ENCODE results near the gene ANKRD27. TPM values are rescaled to one million over a fixed set of nuclear protein-coding genes. Genes with fewer than 3 reads are reported as not detected.

The ANKRD27 gene
- polyA plus RNA-seq, 1 donor from 2014 or later: 24.6 TPM

GRCh38 chr19:32566246-32566830 lies 108.6 kb downstream of the ANKRD27 start:
- H3K27ac ChIP-seq (ENCODE audit: low read length): no peak overlapping the region
- no peak overlapping the region for H2AFZ ChIP-seq (ENCODE audit: low read depth, low read length)
- H3K36me3 ChIP-seq (ENCODE audit: insufficient read depth, low read length): no peaks in the 10 kb centered on the region
- no peaks in the 10 kb centered on the region for H3K27me3 ChIP-seq (ENCODE audit: insufficient read depth, low read depth, low read length)
- H4K20me1 ChIP-seq (ENCODE audit: insufficient read depth): no peaks in the 10 kb centered on the region
- no peaks in the 10 kb centered on the region for H3K79me2 ChIP-seq (replicated peaks; ENCODE audit: insufficient read depth, low read length)
- no peaks in the 10 kb centered on the region for H3K9me2 ChIP-seq (ENCODE audit: insufficient read depth, low read length)
- H3K9me3 ChIP-seq (ENCODE audit: low read length): no peaks in the 10 kb centered on the region
- H3F3A ChIP-seq (ENCODE audit: insufficient read depth, low read length, poor library complexity, severe bottlenecking): no peaks in the 10 kb centered on the region
- no peak overlapping the region for H3K9ac ChIP-seq (ENCODE audit: low read length)
- no peak for TF ChIP-seq TAF1 (IDR thresholded peaks at IDR 0.05; ENCODE audit: low read depth)
- TF ChIP-seq POLR2AphosphoS5 (IDR thresholded peaks at IDR 0.05): no peak
- TF ChIP-seq EP300 (conservative IDR thresholded peaks at IDR 0.05; ENCODE audit: poor library complexity, severe bottlenecking): no peak
- TF ChIP-seq RAD21 (conservative IDR thresholded peaks at IDR 0.05): no peak
- TF ChIP-seq CTCF (IDR thresholded peaks at IDR 0.05; ENCODE audit: poor library complexity, severe bottlenecking): no peak
- TF ChIP-seq, protein P1, sequence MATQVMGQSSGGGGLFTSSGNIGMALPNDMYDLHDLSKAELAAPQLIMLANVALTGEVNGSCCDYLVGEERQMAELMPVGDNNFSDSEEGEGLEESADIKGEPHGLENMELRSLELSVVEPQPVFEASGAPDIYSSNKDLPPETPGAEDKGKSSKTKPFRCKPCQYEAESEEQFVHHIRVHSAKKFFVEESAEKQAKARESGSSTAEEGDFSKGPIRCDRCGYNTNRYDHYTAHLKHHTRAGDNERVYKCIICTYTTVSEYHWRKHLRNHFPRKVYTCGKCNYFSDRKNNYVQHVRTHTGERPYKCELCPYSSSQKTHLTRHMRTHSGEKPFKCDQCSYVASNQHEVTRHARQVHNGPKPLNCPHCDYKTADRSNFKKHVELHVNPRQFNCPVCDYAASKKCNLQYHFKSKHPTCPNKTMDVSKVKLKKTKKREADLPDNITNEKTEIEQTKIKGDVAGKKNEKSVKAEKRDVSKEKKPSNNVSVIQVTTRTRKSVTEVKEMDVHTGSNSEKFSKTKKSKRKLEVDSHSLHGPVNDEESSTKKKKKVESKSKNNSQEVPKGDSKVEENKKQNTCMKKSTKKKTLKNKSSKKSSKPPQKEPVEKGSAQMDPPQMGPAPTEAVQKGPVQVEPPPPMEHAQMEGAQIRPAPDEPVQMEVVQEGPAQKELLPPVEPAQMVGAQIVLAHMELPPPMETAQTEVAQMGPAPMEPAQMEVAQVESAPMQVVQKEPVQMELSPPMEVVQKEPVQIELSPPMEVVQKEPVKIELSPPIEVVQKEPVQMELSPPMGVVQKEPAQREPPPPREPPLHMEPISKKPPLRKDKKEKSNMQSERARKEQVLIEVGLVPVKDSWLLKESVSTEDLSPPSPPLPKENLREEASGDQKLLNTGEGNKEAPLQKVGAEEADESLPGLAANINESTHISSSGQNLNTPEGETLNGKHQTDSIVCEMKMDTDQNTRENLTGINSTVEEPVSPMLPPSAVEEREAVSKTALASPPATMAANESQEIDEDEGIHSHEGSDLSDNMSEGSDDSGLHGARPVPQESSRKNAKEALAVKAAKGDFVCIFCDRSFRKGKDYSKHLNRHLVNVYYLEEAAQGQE (IDR thresholded peaks at IDR 0.05; ENCODE audit: borderline replicate concordance): no peak
- no peak for TF ChIP-seq SMC3 (conservative IDR thresholded peaks at IDR 0.05; ENCODE audit: poor library complexity)
- TF ChIP-seq EZH2 (IDR thresholded peaks at IDR 0.05; ENCODE audit: borderline replicate concordance, insufficient read depth, low read length, poor library complexity, severe bottlenecking): no peak
- H3K4me3 ChIP-seq (ENCODE audit: low read length): no peak overlapping the region
- H3K4me2 ChIP-seq (ENCODE audit: low read length): no peak overlapping the region

GRCh38 chr19:32563761-32564160 lies 111.2 kb downstream of the ANKRD27 start:
- H3K4me3 ChIP-seq (ENCODE audit: low read length): no peak overlapping the region
- TF ChIP-seq, protein P1 (IDR thresholded peaks at IDR 0.05; ENCODE audit: borderline replicate concordance): no peak
- TF ChIP-seq RAD21 (conservative IDR thresholded peaks at IDR 0.05) (no peak), EP300 (conservative IDR thresholded peaks at IDR 0.05; ENCODE audit: poor library complexity, severe bottlenecking) (no peak), TAF1 (IDR thresholded peaks at IDR 0.05; ENCODE audit: low read depth) (no peak), POLR2AphosphoS5 (IDR thresholded peaks at IDR 0.05) (no peak)
- H3K27me3 ChIP-seq (ENCODE audit: insufficient read depth, low read depth, low read length): no peaks in the 10 kb centered on the region
- no peaks in the 10 kb centered on the region for H3K9me3 ChIP-seq (ENCODE audit: low read length)
- H2AFZ ChIP-seq (ENCODE audit: low read depth, low read length): no peak overlapping the region
- no peaks in the 10 kb centered on the region for H3F3A ChIP-seq (ENCODE audit: insufficient read depth, low read length, poor library complexity, severe bottlenecking)
- H3K79me2 ChIP-seq (replicated peaks; ENCODE audit: insufficient read depth, low read length): no peaks in the 10 kb centered on the region
- H3K36me3 ChIP-seq (ENCODE audit: insufficient read depth, low read length): no peaks in the 10 kb centered on the region
- no peak overlapping the region for H3K27ac ChIP-seq (ENCODE audit: low read length)
- no peak overlapping the region for H3K4me2 ChIP-seq (ENCODE audit: low read length)
- H3K9me2 ChIP-seq (ENCODE audit: insufficient read depth, low read length): no peaks in the 10 kb centered on the region
- no peaks in the 10 kb centered on the region for H4K20me1 ChIP-seq (ENCODE audit: insufficient read depth)
- H3K9ac ChIP-seq (ENCODE audit: low read length): no peak overlapping the region

Measured in neural cell (in vitro differentiated cells).